AG04449 (cell line): Measurements from ENCODE around the gene CDC45.

Experiments used
- CTCF ChIA-PET: fragments of 350-600 bp; formaldehyde crosslinking; extraction: SDS; loops from one replicate; lab custom pipeline; 2021; ENCODE audit warnings: antibody characterized with exemption; lab: Yijun Ruan, JAX
- POLR2A ChIA-PET: fragments of 400-600, 350-600 bp; formaldehyde crosslinking; extraction: SDS; loops from one replicate; lab custom pipeline; 2020; ENCODE audit warnings: antibody characterized with exemption, inconsistent platforms; lab: Yijun Ruan, JAX
- DNase-seq: peaks from one replicate; pipeline ENCODE4 v3.0.0-alpha.2; 2010; ENCODE audit warnings: low read depth, low spot score
- H3K4me3 ChIP-seq: 2 replicates; pipeline ENCODE4 v1.5.1; 2011; ENCODE audit warnings: low read depth, mild to moderate bottlenecking, control low read depth, low read length
- CTCF ChIP-seq: IDR thresholded peaks from one replicate; pipeline ENCODE4 v1.5.1; 2011; ENCODE audit warnings: mild to moderate bottlenecking, moderate library complexity, low read length, control low read depth, inconsistent platforms; ENCODE audit not compliant: insufficient read depth; ENCODE audit errors: missing control alignments

CDC45 gene

GRCh38 chr22:19517171-19517500 lies 37.4 kb downstream of the CDC45 start:
- no peak for DNase-seq
- ChIA-PET POLR2A (no interaction called here), CTCF (no interaction called here)
- no peak overlapping the region for H3K4me3 ChIP-seq
- no peak for TF ChIP-seq CTCF

GRCh38 chr22:19517919-19518611 lies 38.3 kb downstream of the CDC45 start:
- CTCF ChIA-PET = interaction anchor here (2.3 kb wide), 1 partner anchor 112 kb away, joined by 6 read pairs; no protein-coding TSS in a partner anchor
- H3K4me3 ChIP-seq = no peak overlapping the region
- POLR2A ChIA-PET = no interaction called here
- no peak for TF ChIP-seq CTCF
- no peak for DNase-seq

GRCh38 chr22:19518635-19519034 lies 38.9 kb downstream of the CDC45 start:
- no peak overlapping the region for H3K4me3 ChIP-seq
- ChIA-PET CTCF (interaction anchor here (2.3 kb wide), 1 partner anchor 111 kb away, joined by 6 read pairs; no protein-coding TSS in a partner anchor), POLR2A (no interaction called here)
- no peak for DNase-seq
- TF ChIP-seq CTCF = no peak

DNA sequence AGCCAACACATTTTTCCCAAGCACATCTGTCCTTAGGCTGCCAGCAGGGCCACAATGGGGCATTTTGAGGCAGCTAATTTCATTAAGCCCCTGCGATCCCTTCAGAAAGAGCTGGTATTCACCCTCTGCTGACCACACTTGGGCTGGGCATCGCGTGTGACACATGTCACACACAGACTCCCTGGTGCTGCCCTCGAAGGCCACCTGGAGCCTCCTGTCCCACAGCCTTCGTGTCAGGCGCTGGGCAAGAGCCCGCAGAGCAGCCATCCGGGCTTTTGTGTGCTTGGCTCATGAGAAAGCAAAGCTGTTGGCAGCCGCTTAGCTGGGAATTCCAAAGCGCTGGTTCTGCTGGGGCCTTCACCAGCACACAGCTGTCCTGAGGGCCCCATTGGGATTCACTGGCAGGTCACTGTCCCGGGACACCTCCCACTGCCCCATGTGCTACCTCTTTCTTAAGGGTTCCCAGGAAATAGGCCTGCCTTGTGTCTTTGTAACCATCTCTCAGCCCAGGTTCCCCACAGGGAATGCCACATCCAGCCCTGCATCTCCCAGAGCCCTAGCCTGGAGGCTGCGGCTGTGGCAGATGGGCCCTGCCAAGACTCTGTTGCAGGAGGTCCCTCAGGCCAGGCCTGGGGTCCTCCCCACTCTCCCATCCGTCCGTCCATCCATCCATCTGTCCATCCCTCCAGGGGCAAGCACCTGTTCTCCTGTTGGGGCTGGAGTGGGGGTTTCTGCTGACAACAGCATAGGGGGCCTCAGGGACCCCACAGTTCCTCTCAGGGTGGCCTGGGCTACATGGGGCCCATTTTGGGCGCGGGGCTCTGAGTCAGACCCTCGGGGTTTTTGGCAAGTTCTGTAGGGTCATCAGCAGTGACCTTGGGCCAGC lies 39.6 kb downstream of the CDC45 start:
- H3K4me3 ChIP-seq = no peak overlapping the region
- DNase-seq = no peak
- POLR2A ChIA-PET = no interaction called here
- TF ChIP-seq CTCF = no peak
- CTCF ChIA-PET = interaction anchor here (2.3 kb wide), 1 partner anchor 111 kb away, joined by 6 read pairs; no protein-coding TSS in a partner anchor

DNA sequence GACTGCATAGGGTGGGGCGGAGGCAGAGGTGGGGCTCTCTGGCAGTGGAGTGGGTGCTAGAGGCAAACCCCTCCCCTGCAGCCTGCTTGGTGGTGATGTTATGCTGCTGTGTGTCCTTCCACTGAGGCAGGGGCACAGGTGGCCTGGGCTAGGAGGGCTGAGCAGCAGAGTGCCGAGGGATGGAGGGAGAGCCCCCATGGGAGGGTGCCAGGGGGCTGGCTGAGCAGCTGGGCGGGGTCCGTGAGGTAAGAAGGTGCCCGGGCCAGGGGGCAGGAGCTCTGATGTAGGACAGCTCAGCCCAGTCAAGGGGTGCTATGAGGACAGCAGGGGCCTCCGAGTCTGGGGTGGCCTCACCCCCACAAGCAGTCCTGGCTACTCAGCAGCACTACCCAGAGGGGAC lies 40.3 kb downstream of the CDC45 start:
- H3K4me3 ChIP-seq = no peak overlapping the region
- no peak for TF ChIP-seq CTCF
- no peak for DNase-seq
- POLR2A ChIA-PET = no interaction called here
- CTCF ChIA-PET = no interaction called here
